H9 (cell line): Measurements from ENCODE around the gene UQCC2. TPM values are rescaled to one million over a fixed set of nuclear protein-coding genes. Genes with fewer than 3 reads are reported as not detected.

Experiments used
- DNase-seq: peaks from one replicate; pipeline ENCODE4 v3.0.0-alpha.2; 2017
- H2AFZ ChIP-seq: one replicate; pipeline ENCODE4 v1.6.1; 2013; ENCODE audit warnings: mild to moderate bottlenecking, low read length, control low read depth, moderate library complexity
- H2AK5ac ChIP-seq: 2 replicates; pipeline ENCODE4 v1.6.1; 2013; ENCODE audit warnings: low read length, control low read depth, mixed read lengths; ENCODE audit not compliant: insufficient read length
- H2BK120ac ChIP-seq: one replicate; pipeline ENCODE4 v1.6.1; 2013; ENCODE audit warnings: low read depth, mild to moderate bottlenecking, low read length, control low read depth, inconsistent platforms; ENCODE audit not compliant: poor library complexity, severe bottlenecking
- H2BK12ac ChIP-seq: 2 replicates; pipeline ENCODE4 v1.6.1; 2013; ENCODE audit warnings: low read length, control low read depth, mixed read lengths, low read depth; ENCODE audit not compliant: insufficient read length
- H2BK15ac ChIP-seq: 2 replicates; pipeline ENCODE4 v1.6.1; 2013; ENCODE audit warnings: low read depth, low read length, control low read depth
- H2BK20ac ChIP-seq: one replicate; pipeline ENCODE4 v1.6.1; 2013; ENCODE audit warnings: low read depth, mild to moderate bottlenecking, low read length, control low read depth, inconsistent platforms; ENCODE audit not compliant: poor library complexity, severe bottlenecking
- H2BK5ac ChIP-seq: 2 replicates; pipeline ENCODE4 v1.6.1; 2013; ENCODE audit warnings: low read length, control low read depth, mixed read lengths; ENCODE audit not compliant: insufficient read length
- H3K14ac ChIP-seq: 2 replicates; pipeline ENCODE4 v1.6.1; 2013; ENCODE audit warnings: low read length, control low read depth; ENCODE audit not compliant: insufficient read depth
- H3K18ac ChIP-seq: 2 replicates; pipeline ENCODE4 v1.6.1; 2013; ENCODE audit warnings: low read depth, mild to moderate bottlenecking, mixed read lengths, low read length, control low read depth; ENCODE audit not compliant: insufficient read length
- H3K23ac ChIP-seq: 2 replicates; pipeline ENCODE4 v1.6.1; 2013; ENCODE audit warnings: low read length, control low read depth, mixed read lengths, low read depth; ENCODE audit not compliant: insufficient read length
- H3K23me2 ChIP-seq: 2 replicates; pipeline ENCODE4 v1.6.1; 2013; ENCODE audit warnings: low read depth, mild to moderate bottlenecking, mixed read lengths, low read length, control low read depth; ENCODE audit not compliant: insufficient read length, poor library complexity, severe bottlenecking
- H3K27ac ChIP-seq: 2 replicates; pipeline ENCODE4 v1.5.1; 2013; ENCODE audit warnings: low read length, control low read depth, mixed read lengths, low read depth; ENCODE audit not compliant: insufficient read length
- H3K27me3 ChIP-seq: 2 replicates; pipeline ENCODE4 v1.6.1; 2013; ENCODE audit warnings: low read length, control low read depth, inconsistent platforms; ENCODE audit not compliant: insufficient read depth
- H3K4ac ChIP-seq: 2 replicates; pipeline ENCODE4 v1.6.1; 2013; ENCODE audit warnings: low read depth, mild to moderate bottlenecking, control low read depth, inconsistent platforms, low read length, moderate library complexity
- H3K4me1 ChIP-seq: 2 replicates; pipeline ENCODE4 v1.6.1; 2013; ENCODE audit warnings: low read length, control low read depth, inconsistent platforms; ENCODE audit not compliant: insufficient read depth
- H3K4me2 ChIP-seq: 2 replicates; pipeline ENCODE4 v1.6.1; 2013; ENCODE audit warnings: low read length, control low read depth, mixed read lengths; ENCODE audit not compliant: insufficient read length, insufficient read depth
- H3K56ac ChIP-seq: 2 replicates; pipeline ENCODE4 v1.6.1; 2013; ENCODE audit warnings: low read depth, mild to moderate bottlenecking, mixed read lengths, low read length, control low read depth; ENCODE audit not compliant: insufficient read length
- H3K79me1 ChIP-seq: 2 replicates; pipeline ENCODE4 v1.6.1; 2013; ENCODE audit warnings: low read depth, mild to moderate bottlenecking, moderate library complexity, low read length, control low read depth, inconsistent platforms; ENCODE audit not compliant: insufficient read depth, poor library complexity, severe bottlenecking
- H3K79me2 ChIP-seq: 2 replicates; pipeline ENCODE4 v1.6.1; 2013; ENCODE audit warnings: low read length, control low read depth, inconsistent platforms; ENCODE audit not compliant: insufficient read depth
- H3K9ac ChIP-seq: 2 replicates; pipeline ENCODE4 v1.6.1; 2013; ENCODE audit warnings: low read length, control low read depth, mixed read lengths; ENCODE audit not compliant: insufficient read length; ENCODE audit errors: extremely low read depth
- H3K9me3 ChIP-seq: one replicate; pipeline ENCODE4 v1.6.1; 2013; ENCODE audit warnings: low read depth, low read length, inconsistent platforms; ENCODE audit not compliant: control insufficient read depth
- H3T11ph ChIP-seq: one replicate; pipeline ENCODE4 v1.6.1; 2013; ENCODE audit warnings: mild to moderate bottlenecking, low read length, control low read depth, inconsistent platforms
- H4K20me1 ChIP-seq: one replicate; pipeline ENCODE4 v1.6.1; 2013; ENCODE audit not compliant: control insufficient read depth, insufficient read length, insufficient read depth
- H4K5ac ChIP-seq: 2 replicates; pipeline ENCODE4 v1.6.1; 2013; ENCODE audit warnings: low read depth, mild to moderate bottlenecking, mixed read lengths, low read length, control low read depth; ENCODE audit not compliant: insufficient read length
- H4K8ac ChIP-seq: replicated peaks from 2 replicates; pipeline ENCODE4 v1.6.1; 2013; ENCODE audit warnings: low read length, control low read depth, mixed read lengths, low read depth; ENCODE audit not compliant: insufficient read length
- H4K91ac ChIP-seq: 2 replicates; pipeline ENCODE4 v1.6.1; 2013; ENCODE audit warnings: low read depth, mild to moderate bottlenecking, moderate library complexity, mixed read lengths, low read length, control low read depth; ENCODE audit not compliant: insufficient read length
- H3K27ac Mint-ChIP-seq, 3 experiments: 2 replicates in 2 of 3; 3 replicates in 1 of 3; pipeline ENCODE4 v1.8.0; 2020 to 2021; ENCODE audit warnings: mixed read lengths in 3 of 3, mild to moderate bottlenecking in 1 of 3, moderate library complexity in 1 of 3
- H3K27me3 Mint-ChIP-seq: 2 replicates; pipeline ENCODE4 v1.8.0; 2021; ENCODE audit warnings: low read depth, mild to moderate bottlenecking, moderate library complexity, mixed read lengths
- H3K36me3 Mint-ChIP-seq, 3 experiments: 2 replicates in 2 of 3; 3 replicates in 1 of 3; pipeline ENCODE4 v1.8.0; 2020 to 2021; ENCODE audit warnings: low read depth in 3 of 3, mixed read lengths in 3 of 3; ENCODE audit not compliant: insufficient read depth in 1 of 3
- H3K4me1 Mint-ChIP-seq, 2 experiments: 2 replicates each; pipeline ENCODE4 v1.8.0; 2020; ENCODE audit warnings: mixed read lengths in 2 of 2
- H3K4me3 Mint-ChIP-seq, 2 experiments: 2 replicates in 1 of 2; 3 replicates in 1 of 2; pipeline ENCODE4 v1.8.0; 2020 to 2021; ENCODE audit warnings: mild to moderate bottlenecking in 2 of 2, mixed read lengths in 2 of 2, moderate library complexity in 1 of 2
- H3K9me3 Mint-ChIP-seq, 2 experiments: 2 replicates in 1 of 2; 3 replicates in 1 of 2; pipeline ENCODE4 v1.8.0; 2020; ENCODE audit warnings: mild to moderate bottlenecking in 2 of 2, mixed read lengths in 2 of 2, moderate library complexity in 1 of 2
- WGBS: extraction: QIAGEN DNeasy Blood & Tissue Kit; methylation state at CpG from one replicate; pipeline ENCODE4 v1.1.7; 2013; ENCODE audit warnings: missing lambda C conversion rate, low lambda C conversion rate, mixed read lengths; ENCODE audit not compliant: insufficient read length; ENCODE audit errors: extremely low coverage; 5-methylcytosine and 5-hydroxymethylcytosine counted together
- total RNA-seq: library from RNA; stranded (reverse); gene quantifications from 2 replicates; pipeline ENCODE4 v1.2.1, GENCODE V29; 2021
- TF ChIP-seq, protein P1 (sequence below): fragments of 200-600 bp; sonication (generic); conservative IDR thresholded peaks from 3 replicates; pipeline ENCODE4 v1.8.0; 2021; ENCODE audit warnings: antibody characterized with exemption, mild to moderate bottlenecking

The UQCC2 gene
- total RNA-seq, 1 experiment from 2014 or later = 140 TPM

DNA sequence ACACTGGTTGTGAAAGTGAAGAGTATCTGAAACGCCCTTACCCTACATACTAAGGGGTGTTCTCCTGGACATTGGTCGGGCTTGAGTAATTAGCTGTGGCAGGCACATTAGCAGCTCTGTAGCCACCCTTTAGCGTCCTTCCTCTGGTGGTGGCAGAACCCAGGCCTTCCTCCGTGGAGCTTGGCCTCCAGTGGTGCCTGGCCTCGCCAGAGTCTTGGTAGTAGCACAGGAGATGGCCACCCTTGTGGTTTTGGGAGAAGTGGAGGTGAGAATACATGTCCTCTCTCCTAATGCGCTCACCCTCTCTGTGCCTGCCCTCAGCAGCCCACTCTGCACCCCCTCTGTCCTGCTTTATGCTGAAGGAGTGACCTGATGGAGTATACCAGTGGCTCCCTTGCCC, 17.6 kb upstream of the UQCC2 start:
- peaks cover 18% of the 10 kb centered on the region for H3K27me3 Mint-ChIP-seq
- Histone ChIP-seq H2BK5ac (no peak overlapping the region), H2BK12ac (no peak overlapping the region), H2AK5ac (no peak overlapping the region), H3K18ac (no peak overlapping the region), H3K9ac (no peak overlapping the region), H3K27ac (no peak overlapping the region), H3K56ac (no peak overlapping the region), H2BK15ac (no peak overlapping the region), H4K8ac (no peak overlapping the region), H3K4me2 (no peak overlapping the region), H3K14ac (no peak overlapping the region), H3K23me2 (no peaks in the 10 kb centered on the region), H3K79me1 (no peaks in the 10 kb centered on the region), H2BK20ac (no peak overlapping the region), H4K91ac (no peak overlapping the region), H3K9me3 (no peaks in the 10 kb centered on the region), H3K4me1 (peaks cover 4% of the 10 kb centered on the region; the same call in 1 of the 2 replicates), H3K27me3 (no peaks in the 10 kb centered on the region), H4K20me1 (no peaks in the 10 kb centered on the region), H3K23ac (no peak overlapping the region), H3T11ph (no peak overlapping the region), H4K5ac (no peak overlapping the region), H3K4ac (no peak overlapping the region), H2AFZ (no peak overlapping the region), H3K79me2 (no peaks in the 10 kb centered on the region), H2BK120ac (no peak overlapping the region)
- H3K4me1 Mint-ChIP-seq = peaks cover 47 to 49% of the 10 kb centered on the region in 2 experiments
- TF ChIP-seq, protein P1, sequence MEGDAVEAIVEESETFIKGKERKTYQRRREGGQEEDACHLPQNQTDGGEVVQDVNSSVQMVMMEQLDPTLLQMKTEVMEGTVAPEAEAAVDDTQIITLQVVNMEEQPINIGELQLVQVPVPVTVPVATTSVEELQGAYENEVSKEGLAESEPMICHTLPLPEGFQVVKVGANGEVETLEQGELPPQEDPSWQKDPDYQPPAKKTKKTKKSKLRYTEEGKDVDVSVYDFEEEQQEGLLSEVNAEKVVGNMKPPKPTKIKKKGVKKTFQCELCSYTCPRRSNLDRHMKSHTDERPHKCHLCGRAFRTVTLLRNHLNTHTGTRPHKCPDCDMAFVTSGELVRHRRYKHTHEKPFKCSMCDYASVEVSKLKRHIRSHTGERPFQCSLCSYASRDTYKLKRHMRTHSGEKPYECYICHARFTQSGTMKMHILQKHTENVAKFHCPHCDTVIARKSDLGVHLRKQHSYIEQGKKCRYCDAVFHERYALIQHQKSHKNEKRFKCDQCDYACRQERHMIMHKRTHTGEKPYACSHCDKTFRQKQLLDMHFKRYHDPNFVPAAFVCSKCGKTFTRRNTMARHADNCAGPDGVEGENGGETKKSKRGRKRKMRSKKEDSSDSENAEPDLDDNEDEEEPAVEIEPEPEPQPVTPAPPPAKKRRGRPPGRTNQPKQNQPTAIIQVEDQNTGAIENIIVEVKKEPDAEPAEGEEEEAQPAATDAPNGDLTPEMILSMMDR = no peak
- H3K27ac Mint-ChIP-seq = no peak overlapping the region
- H3K9me3 Mint-ChIP-seq = no peaks in the 10 kb centered on the region
- no CpG with 5 or more reads among the region's 6 CpGs for WGBS
- H3K4me3 Mint-ChIP-seq = no peak overlapping the region
- no peaks in the 10 kb centered on the region for H3K36me3 Mint-ChIP-seq
- no peak for DNase-seq
